Myocyte (in vitro differentiated cells): ENCODE data around the gene PCDHB1. TPM values are rescaled to one million over a fixed set of nuclear protein-coding genes. Genes with fewer than 3 reads are reported as not detected.
"Not testable (repeated sequence)": the region's sequence is repeated elsewhere in the genome, so short reads cannot be mapped to it uniquely, and the experiment has no call there.

Source experiments
- DNase-seq: peaks from one replicate; pipeline ENCODE4 v3.0.0-alpha.2; 2012; ENCODE audit warnings: low read depth
- total RNA-seq: library from RNA; depleted of rRNA; stranded (reverse); fragments of >200 nt; gene quantifications from 2 replicates; pipeline ENCODE4 v1.2.3, GENCODE V29; 2014

The PCDHB1 gene
- total RNA-seq, 1 donor from 2014 or later: not detected

GRCh38 chr5:141082228-141082627 lies 31.1 kb downstream of the PCDHB1 start:
- DNase-seq: no peak

DNA sequence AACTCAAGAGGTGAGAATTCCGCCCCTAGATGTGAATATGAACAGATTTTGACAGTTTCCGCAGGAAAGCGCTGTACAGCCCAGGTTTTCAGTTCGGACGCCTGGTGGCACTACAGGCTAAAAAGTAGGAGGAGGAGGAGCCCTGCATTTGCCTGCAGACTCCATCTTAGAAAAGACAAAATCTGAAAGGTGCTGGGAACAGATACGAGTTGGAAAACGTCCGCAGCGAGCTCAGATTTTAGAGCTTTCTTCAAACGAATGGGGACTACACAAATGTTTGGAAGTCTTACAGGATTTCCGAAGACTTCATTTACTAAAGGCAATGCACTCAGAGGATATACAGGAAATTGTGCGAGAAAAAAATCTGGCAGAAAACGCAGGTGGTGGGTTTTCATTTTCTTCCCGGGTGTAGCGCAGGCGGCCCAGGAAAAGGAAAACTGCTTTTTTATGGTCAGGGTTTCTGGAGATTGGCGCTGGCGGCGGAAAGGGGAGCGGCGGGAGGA lies 33.4 kb downstream of the PCDHB1 start:
- DNase-seq: peak; percentile 74

DNA sequence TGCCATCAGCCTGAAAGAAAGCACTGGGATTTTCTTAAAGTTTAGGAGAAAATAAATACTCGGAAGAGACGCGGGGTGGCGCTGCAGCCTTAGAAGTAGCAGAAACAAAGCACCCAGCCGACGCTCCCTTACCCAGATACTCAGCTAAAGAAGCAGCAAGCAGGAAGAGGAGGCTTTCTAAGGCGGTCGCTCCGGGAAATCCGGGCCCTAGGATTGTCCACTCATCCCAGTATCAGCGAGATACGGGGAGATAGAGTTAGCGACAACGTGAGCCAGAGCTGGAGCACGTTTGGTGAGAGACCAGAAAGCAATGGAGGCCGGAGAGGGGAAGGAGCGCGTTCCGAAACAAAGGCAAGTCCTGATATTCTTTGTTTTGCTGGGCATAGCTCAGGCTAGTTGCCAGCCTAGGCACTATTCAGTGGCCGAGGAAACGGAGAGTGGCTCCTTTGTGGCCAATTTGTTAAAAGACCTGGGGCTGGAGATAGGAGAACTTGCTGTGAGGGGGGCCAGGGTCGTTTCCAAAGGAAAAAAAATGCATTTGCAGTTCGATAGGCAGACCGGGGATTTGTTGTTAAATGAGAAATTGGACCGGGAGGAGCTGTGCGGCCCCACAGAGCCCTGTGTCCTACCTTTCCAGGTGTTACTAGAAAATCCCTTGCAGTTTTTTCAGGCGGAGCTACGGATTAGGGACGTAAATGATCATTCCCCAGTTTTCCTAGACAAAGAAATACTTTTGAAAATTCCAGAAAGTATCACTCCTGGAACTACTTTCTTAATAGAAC lies 43.5 kb downstream of the PCDHB1 start, which contains the start of gene PCDHB2:
Gene PCDHB2 (plus strand): TSS at position 135 of the 782 bp plus-strand sequence. CDS start 176 bp downstream, at position 311.
- peak; percentile 85 for DNase-seq

- DNase-seq: peak; percentile 3
These were observed 44.1 kb downstream of the PCDHB1 start for GRCh38 chr5:141095263-141095641.

GRCh38 chr5:141096181-141096580 lies 45.0 kb downstream of the PCDHB1 start:
- not testable (repeated sequence) for DNase-seq

- DNase-seq: not testable (repeated sequence)
These were observed 45.4 kb downstream of the PCDHB1 start for GRCh38 chr5:141096586-141096985.

- peak; percentile 77 for DNase-seq
These were observed 49.1 kb downstream of the PCDHB1 start, which contains the start of gene PCDHB3 for GRCh38 chr5:141100243-141100805. PCDHB3 (plus strand) TSS chr5:141100473; CDS start chr5:141100650, 177 bp downstream.

- no peak for DNase-seq
These were observed 49.9 kb downstream of the PCDHB1 start for GRCh38 chr5:141101059-141101458.

DNA sequence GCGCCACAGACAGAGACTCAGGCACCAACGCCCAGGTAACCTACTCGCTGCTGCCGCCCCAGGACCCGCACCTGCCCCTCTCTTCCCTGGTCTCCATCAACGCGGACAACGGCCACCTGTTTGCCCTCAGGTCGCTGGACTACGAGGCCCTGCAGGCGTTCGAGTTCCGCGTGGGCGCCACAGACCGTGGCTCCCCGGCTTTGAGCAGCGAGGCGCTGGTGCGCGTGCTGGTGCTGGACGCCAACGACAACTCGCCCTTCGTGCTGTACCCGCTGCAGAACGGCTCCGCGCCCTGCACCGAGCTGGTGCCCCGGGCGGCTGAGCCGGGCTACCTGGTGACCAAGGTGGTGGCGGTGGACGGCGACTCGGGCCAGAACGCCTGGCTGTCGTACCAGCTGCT lies 50.9 kb downstream of the PCDHB1 start:
- not testable (repeated sequence) for DNase-seq

GRCh38 chr5:141102471-141102870 lies 51.3 kb downstream of the PCDHB1 start:
- not testable (repeated sequence) for DNase-seq

DNA sequence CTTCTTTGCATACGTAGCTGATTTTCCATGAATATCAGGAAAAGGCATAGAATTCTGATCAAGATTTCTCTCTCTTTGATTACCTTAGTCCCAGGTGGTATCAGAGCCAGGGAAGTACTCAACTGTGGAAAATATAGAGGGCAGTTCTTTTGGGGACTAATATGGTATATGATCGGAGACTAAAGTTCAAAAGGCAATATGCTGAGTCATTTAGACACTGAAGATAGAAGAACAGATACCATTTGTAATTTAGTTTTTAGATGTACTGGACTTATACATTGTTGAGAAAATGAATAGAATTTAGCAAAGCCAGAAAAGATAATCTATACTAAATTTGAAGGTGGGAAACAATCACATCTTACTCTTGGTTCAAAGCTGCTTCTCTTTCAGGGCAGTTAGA lies 54.2 kb downstream of the PCDHB1 start:
- no peak for DNase-seq

Other genes starting within 250 kb of the PCDHB1 start
- 1.2 and 1.4 TPM in 2 replicates for gene PCDHA4, start 244.3 kb upstream of the PCDHB1 start, total RNA-seq
- 0.03 and 0.05 TPM in 2 replicates for gene PCDHA5, start 229.8 kb upstream of the PCDHB1 start, total RNA-seq
- 0.11 TPM in 1 of 2 replicates, not detected in the other for gene PCDHA6, start 223.4 kb upstream of the PCDHB1 start, total RNA-seq
- gene PCDHA7, start 217.1 kb upstream of the PCDHB1 start, total RNA-seq: 0.36 and 0.48 TPM in 2 replicates
- not detected in 2 replicates for gene PCDHA8, start 210.2 kb upstream of the PCDHB1 start, total RNA-seq
- gene PCDHA9, start 203.0 kb upstream of the PCDHB1 start, total RNA-seq: under 0.01 and 0.03 TPM in 2 replicates
- gene PCDHA10, start 195.5 kb upstream of the PCDHB1 start, total RNA-seq: 0.03 and 0.05 TPM in 2 replicates
- 0.13 and 0.26 TPM in 2 replicates for gene PCDHA11, start 182.4 kb upstream of the PCDHB1 start, total RNA-seq
- 0.03 and 0.16 TPM in 2 replicates for gene PCDHA12, start 176.1 kb upstream of the PCDHB1 start, total RNA-seq
- gene PCDHA13, start 169.2 kb upstream of the PCDHB1 start, total RNA-seq: 0.05 TPM in 1 of 2 replicates, not detected in the other
- gene PCDHAC1, start 125.1 kb upstream of the PCDHB1 start, total RNA-seq: 0.05 and 0.10 TPM in 2 replicates
- gene PCDHAC2, start 84.9 kb upstream of the PCDHB1 start, total RNA-seq: 0.05 and 0.10 TPM in 2 replicates
- 20.3 and 21.5 TPM in 2 replicates for gene PCDHB2, start 43.2 kb downstream of the PCDHB1 start, total RNA-seq
- 4.2 and 4.7 TPM in 2 replicates for gene PCDHB3, start 49.1 kb downstream of the PCDHB1 start, total RNA-seq
- 6.6 and 7.1 TPM in 2 replicates for gene PCDHB4, start 70.4 kb downstream of the PCDHB1 start, total RNA-seq
- gene PCDHB5, start 83.8 kb downstream of the PCDHB1 start, total RNA-seq: 0.36 and 1.0 TPM in 2 replicates
- 1.5 and 2.3 TPM in 2 replicates for gene PCDHB6, start 98.7 kb downstream of the PCDHB1 start, total RNA-seq
- gene PCDHB7, start 121.3 kb downstream of the PCDHB1 start, total RNA-seq: 5.1 and 6.6 TPM in 2 replicates
- 9.5 and 10.4 TPM in 2 replicates for gene PCDHB8, start 126.4 kb downstream of the PCDHB1 start, total RNA-seq
- 13.5 and 14.7 TPM in 2 replicates for gene PCDHB16, start 131.0 kb downstream of the PCDHB1 start, total RNA-seq
- 6.8 TPM in 2 replicates for gene PCDHB9, start 135.8 kb downstream of the PCDHB1 start, total RNA-seq
- gene PCDHB10, start 141.0 kb downstream of the PCDHB1 start, total RNA-seq: 6.7 and 7.4 TPM in 2 replicates
- gene PCDHB11, start 148.3 kb downstream of the PCDHB1 start, total RNA-seq: 3.9 and 5.3 TPM in 2 replicates
- 5.4 and 7.2 TPM in 2 replicates for gene PCDHB12, start 157.3 kb downstream of the PCDHB1 start, total RNA-seq
- gene PCDHB13, start 162.5 kb downstream of the PCDHB1 start, total RNA-seq: 5.3 and 6.4 TPM in 2 replicates
- gene PCDHB14, start 172.0 kb downstream of the PCDHB1 start, total RNA-seq: 6.2 and 6.9 TPM in 2 replicates
- 3.1 and 4.6 TPM in 2 replicates for gene PCDHB15, start 194.0 kb downstream of the PCDHB1 start, total RNA-seq